Measurements from ENCODE around the gene WIF1.

Gene WIF1

GRCh38 chr12:65025136-65025535 is 96.0 kb downstream of the WIF1 start:
- Histone ChIP-seq H3K27ac (ENCODE audit: low read depth, low read length) (no peak overlapping the region), H3K27me3 (ENCODE audit: control insufficient read depth, insufficient read depth, low read length) (no peaks in the 10 kb centered on the region), H3K9me3 (ENCODE audit: control insufficient read depth, insufficient read depth, low read length) (no peaks in the 10 kb centered on the region), H3K36me3 (ENCODE audit: control insufficient read depth, insufficient read depth, low read length) (no peaks in the 10 kb centered on the region), H3K4me1 (ENCODE audit: control insufficient read depth, insufficient read depth, low read length) (peaks cover 26% of the 10 kb centered on the region), H3K9ac (ENCODE audit: low read depth, low read length) (no peak overlapping the region), H3K4me3 (ENCODE audit: low read depth, low read length) (no peak overlapping the region)

- Histone ChIP-seq H3K27me3 (ENCODE audit: control insufficient read depth, insufficient read depth, low read length) (no peaks in the 10 kb centered on the region), H3K36me3 (ENCODE audit: control insufficient read depth, insufficient read depth, low read length) (no peaks in the 10 kb centered on the region), H3K27ac (ENCODE audit: low read depth, low read length) (peak overlapping the region; percentile 61), H3K4me3 (ENCODE audit: low read depth, low read length) (no peak overlapping the region; the same call in 1 of the 2 replicates), H3K9ac (ENCODE audit: low read depth, low read length) (no peak overlapping the region; the same call in 1 of the 2 replicates), H3K9me3 (ENCODE audit: control insufficient read depth, insufficient read depth, low read length) (no peaks in the 10 kb centered on the region), H3K4me1 (ENCODE audit: control insufficient read depth, insufficient read depth, low read length) (peaks cover 26% of the 10 kb centered on the region)
Observed at GRCh38 chr12:65023485-65023884, 97.6 kb downstream of the WIF1 start.

- Histone ChIP-seq H3K9ac (ENCODE audit: low read depth, low read length) (no peak overlapping the region), H3K36me3 (ENCODE audit: control insufficient read depth, insufficient read depth, low read length) (no peaks in the 10 kb centered on the region), H3K27ac (ENCODE audit: low read depth, low read length) (peak overlapping the region; percentile 61), H3K4me3 (ENCODE audit: low read depth, low read length) (no peak overlapping the region; the same call in 1 of the 2 replicates), H3K27me3 (ENCODE audit: control insufficient read depth, insufficient read depth, low read length) (no peaks in the 10 kb centered on the region), H3K9me3 (ENCODE audit: control insufficient read depth, insufficient read depth, low read length) (no peaks in the 10 kb centered on the region), H3K4me1 (ENCODE audit: control insufficient read depth, insufficient read depth, low read length) (peaks cover 26% of the 10 kb centered on the region)
Observed at GRCh38 chr12:65022960-65023359, 98.1 kb downstream of the WIF1 start.

GRCh38 chr12:65022421-65022820 is 98.7 kb downstream of the WIF1 start:
- Histone ChIP-seq H3K9me3 (ENCODE audit: control insufficient read depth, insufficient read depth, low read length) (no peaks in the 10 kb centered on the region), H3K27ac (ENCODE audit: low read depth, low read length) (no peak overlapping the region), H3K27me3 (ENCODE audit: control insufficient read depth, insufficient read depth, low read length) (no peaks in the 10 kb centered on the region), H3K9ac (ENCODE audit: low read depth, low read length) (no peak overlapping the region), H3K4me3 (ENCODE audit: low read depth, low read length) (no peak overlapping the region), H3K36me3 (ENCODE audit: control insufficient read depth, insufficient read depth, low read length) (no peaks in the 10 kb centered on the region), H3K4me1 (ENCODE audit: control insufficient read depth, insufficient read depth, low read length) (peaks cover 26% of the 10 kb centered on the region)

- Histone ChIP-seq H3K27me3 (ENCODE audit: control insufficient read depth, insufficient read depth, low read length) (no peaks in the 10 kb centered on the region), H3K9ac (ENCODE audit: low read depth, low read length) (no peak overlapping the region), H3K27ac (ENCODE audit: low read depth, low read length) (no peak overlapping the region), H3K36me3 (ENCODE audit: control insufficient read depth, insufficient read depth, low read length) (no peaks in the 10 kb centered on the region), H3K4me3 (ENCODE audit: low read depth, low read length) (no peak overlapping the region), H3K9me3 (ENCODE audit: control insufficient read depth, insufficient read depth, low read length) (no peaks in the 10 kb centered on the region), H3K4me1 (ENCODE audit: control insufficient read depth, insufficient read depth, low read length) (peaks cover 22% of the 10 kb centered on the region)
Observed at GRCh38 chr12:65019696-65020234, 101.3 kb downstream of the WIF1 start.

GRCh38 chr12:65016881-65017650 is 104.0 kb downstream of the WIF1 start:
- H3K27me3 ChIP-seq (ENCODE audit: control insufficient read depth, insufficient read depth, low read length), result no peaks in the 10 kb centered on the region
- no peak overlapping the region for H3K9ac ChIP-seq (ENCODE audit: low read depth, low read length)
- H3K27ac ChIP-seq (ENCODE audit: low read depth, low read length), result no peak overlapping the region
- no peaks in the 10 kb centered on the region for H3K9me3 ChIP-seq (ENCODE audit: control insufficient read depth, insufficient read depth, low read length)
- no peaks in the 10 kb centered on the region for H3K36me3 ChIP-seq (ENCODE audit: control insufficient read depth, insufficient read depth, low read length)
- no peak overlapping the region for H3K4me3 ChIP-seq (ENCODE audit: low read depth, low read length)
- no peaks in the 10 kb centered on the region for H3K4me1 ChIP-seq (ENCODE audit: control insufficient read depth, insufficient read depth, low read length)

GRCh38 chr12:65015850-65016249 is 105.3 kb downstream of the WIF1 start:
- H3K27me3 ChIP-seq (ENCODE audit: control insufficient read depth, insufficient read depth, low read length), result no peaks in the 10 kb centered on the region
- no peak overlapping the region for H3K27ac ChIP-seq (ENCODE audit: low read depth, low read length)
- no peak overlapping the region for H3K9ac ChIP-seq (ENCODE audit: low read depth, low read length)
- no peaks in the 10 kb centered on the region for H3K4me1 ChIP-seq (ENCODE audit: control insufficient read depth, insufficient read depth, low read length)
- H3K9me3 ChIP-seq (ENCODE audit: control insufficient read depth, insufficient read depth, low read length), result no peaks in the 10 kb centered on the region
- no peaks in the 10 kb centered on the region for H3K36me3 ChIP-seq (ENCODE audit: control insufficient read depth, insufficient read depth, low read length)
- no peak overlapping the region for H3K4me3 ChIP-seq (ENCODE audit: low read depth, low read length)

- H3K27ac ChIP-seq (ENCODE audit: low read depth, low read length), result no peak overlapping the region
- H3K36me3 ChIP-seq (ENCODE audit: control insufficient read depth, insufficient read depth, low read length), result no peaks in the 10 kb centered on the region
- H3K27me3 ChIP-seq (ENCODE audit: control insufficient read depth, insufficient read depth, low read length), result no peaks in the 10 kb centered on the region
- no peak overlapping the region for H3K9ac ChIP-seq (ENCODE audit: low read depth, low read length)
- H3K9me3 ChIP-seq (ENCODE audit: control insufficient read depth, insufficient read depth, low read length), result no peaks in the 10 kb centered on the region
- no peak overlapping the region for H3K4me3 ChIP-seq (ENCODE audit: low read depth, low read length)
- no peaks in the 10 kb centered on the region for H3K4me1 ChIP-seq (ENCODE audit: control insufficient read depth, insufficient read depth, low read length)
Observed at GRCh38 chr12:65014504-65015271, 106.4 kb downstream of the WIF1 start.

GRCh38 chr12:65010437-65010836 is 110.7 kb downstream of the WIF1 start:
- H3K4me3 ChIP-seq (ENCODE audit: low read depth, low read length), result no peak overlapping the region
- no peaks in the 10 kb centered on the region for H3K4me1 ChIP-seq (ENCODE audit: control insufficient read depth, insufficient read depth, low read length)
- no peaks in the 10 kb centered on the region for H3K27me3 ChIP-seq (ENCODE audit: control insufficient read depth, insufficient read depth, low read length)
- H3K9me3 ChIP-seq (ENCODE audit: control insufficient read depth, insufficient read depth, low read length), result no peaks in the 10 kb centered on the region
- H3K36me3 ChIP-seq (ENCODE audit: control insufficient read depth, insufficient read depth, low read length), result no peaks in the 10 kb centered on the region
- no peak overlapping the region for H3K9ac ChIP-seq (ENCODE audit: low read depth, low read length)
- no peak overlapping the region for H3K27ac ChIP-seq (ENCODE audit: low read depth, low read length)

GRCh38 chr12:65005716-65006115 is 115.4 kb downstream of the WIF1 start:
- no peaks in the 10 kb centered on the region for H3K9me3 ChIP-seq (ENCODE audit: control insufficient read depth, insufficient read depth, low read length)
- H3K9ac ChIP-seq (ENCODE audit: low read depth, low read length), result no peak overlapping the region
- peaks cover 8% of the 10 kb centered on the region for H3K4me1 ChIP-seq (ENCODE audit: control insufficient read depth, insufficient read depth, low read length)
- H3K27ac ChIP-seq (ENCODE audit: low read depth, low read length), result no peak overlapping the region
- H3K27me3 ChIP-seq (ENCODE audit: control insufficient read depth, insufficient read depth, low read length), result peaks cover 7% of the 10 kb centered on the region; the same call in 1 of the 2 replicates
- no peak overlapping the region for H3K4me3 ChIP-seq (ENCODE audit: low read depth, low read length)
- no peaks in the 10 kb centered on the region for H3K36me3 ChIP-seq (ENCODE audit: control insufficient read depth, insufficient read depth, low read length)

GRCh38 chr12:65004270-65004669 is 116.8 kb downstream of the WIF1 start:
- Histone ChIP-seq H3K4me1 (ENCODE audit: control insufficient read depth, insufficient read depth, low read length) (peaks cover 20% of the 10 kb centered on the region), H3K27ac (ENCODE audit: low read depth, low read length) (no peak overlapping the region), H3K4me3 (ENCODE audit: low read depth, low read length) (no peak overlapping the region), H3K9me3 (ENCODE audit: control insufficient read depth, insufficient read depth, low read length) (no peaks in the 10 kb centered on the region), H3K27me3 (ENCODE audit: control insufficient read depth, insufficient read depth, low read length) (peaks cover 15% of the 10 kb centered on the region), H3K9ac (ENCODE audit: low read depth, low read length) (no peak overlapping the region), H3K36me3 (ENCODE audit: control insufficient read depth, insufficient read depth, low read length) (no peaks in the 10 kb centered on the region)
